Neural cell (in vitro differentiated cells): ENCODE measurements around the gene SLC17A1. TPM values are rescaled to one million over a fixed set of nuclear protein-coding genes. Genes with fewer than 3 reads are reported as not detected.

Experiments used
- H2AFZ ChIP-seq: fragments of 200-600, 300-800 bp; sonication (generic), shearing (Covaris generic); 2 replicates; pipeline ENCODE4 v1.6.0; 2014; ENCODE audit warnings: low read depth, mild to moderate bottlenecking, antibody characterized with exemption, low read length, moderate library complexity
- H3F3A ChIP-seq: fragments of 200-600 bp; shearing (Covaris generic); 2 replicates; pipeline ENCODE4 v1.6.1; 2016; ENCODE audit warnings: mild to moderate bottlenecking, moderate library complexity, mixed read lengths, antibody characterized with exemption, low read length; ENCODE audit not compliant: insufficient read depth, poor library complexity, severe bottlenecking
- H3K27ac ChIP-seq: fragments of 200-600, 300-800 bp; sonication (generic), shearing (Covaris generic); 2 replicates; pipeline ENCODE4 v1.5.1; 2014; ENCODE audit warnings: mild to moderate bottlenecking, low read length, moderate library complexity
- H3K27me3 ChIP-seq: fragments of 300-800, 200-600 bp; sonication (generic), shearing (Covaris generic); 2 replicates; pipeline ENCODE4 v1.6.0; 2014; ENCODE audit warnings: mild to moderate bottlenecking, low read depth, low read length, moderate library complexity; ENCODE audit not compliant: insufficient read depth
- H3K36me3 ChIP-seq: fragments of 300-800, 200-600 bp; sonication (generic), shearing (Covaris generic); 2 replicates; pipeline ENCODE4 v1.5.1; 2014; ENCODE audit warnings: mild to moderate bottlenecking, antibody characterized with exemption, low read length, moderate library complexity; ENCODE audit not compliant: insufficient read depth
- H3K4me2 ChIP-seq: fragments of 300-800, 200-600 bp; sonication (generic), shearing (Covaris generic); 2 replicates; pipeline ENCODE4 v1.6.0; 2014; ENCODE audit warnings: mild to moderate bottlenecking, low read length
- H3K4me3 ChIP-seq: fragments of 300-800, 200-600 bp; sonication (generic), shearing (Covaris generic); 2 replicates; pipeline ENCODE4 v1.5.1; 2014; ENCODE audit warnings: mild to moderate bottlenecking, low read length, moderate library complexity
- H3K79me2 ChIP-seq: fragments of 200-600 bp; shearing (Covaris generic); replicated peaks from 2 replicates; pipeline ENCODE4 v1.6.0; 2014; ENCODE audit warnings: mild to moderate bottlenecking, low read length, moderate library complexity; ENCODE audit not compliant: insufficient read depth
- H3K9ac ChIP-seq: fragments of 300-800, 200-600 bp; sonication (generic), shearing (Covaris generic); 2 replicates; pipeline ENCODE4 v1.6.1; 2016; ENCODE audit warnings: mild to moderate bottlenecking, low read length, mixed read lengths
- H3K9me2 ChIP-seq: fragments of 200-600 bp; shearing (Covaris generic); 2 replicates; pipeline ENCODE4 v1.6.1; 2016; ENCODE audit warnings: mild to moderate bottlenecking, low read length, mixed read lengths; ENCODE audit not compliant: insufficient read depth
- H3K9me3 ChIP-seq: fragments of 200-600, 300-800 bp; sonication (generic), shearing (Covaris generic); 2 replicates; pipeline ENCODE4 v1.6.1; 2016; ENCODE audit warnings: mild to moderate bottlenecking, mixed run types, low read length, moderate library complexity, mixed read lengths
- H4K20me1 ChIP-seq: fragments of 200-600 bp; shearing (Covaris generic); 2 replicates; pipeline ENCODE4 v1.6.1; 2016; ENCODE audit warnings: mild to moderate bottlenecking, mixed run types; ENCODE audit not compliant: insufficient read depth
- EP300 ChIP-seq: fragments of 450-650 bp; conservative IDR thresholded peaks from 2 replicates; pipeline ENCODE4 v1.6.1; 2014; ENCODE audit warnings: antibody characterized with exemption, mild to moderate bottlenecking, moderate library complexity; ENCODE audit not compliant: poor library complexity, severe bottlenecking
- EZH2 ChIP-seq: fragments of 200-600, 300-800 bp; shearing (Covaris generic), sonication (generic); IDR thresholded peaks from 2 replicates; pipeline ENCODE4 v1.6.1; 2014; ENCODE audit warnings: antibody characterized with exemption, low read length, borderline replicate concordance, mild to moderate bottlenecking; ENCODE audit not compliant: insufficient read depth, poor library complexity, severe bottlenecking
- MXI1 ChIP-seq: fragments of 450-650 bp; conservative IDR thresholded peaks from 2 replicates; pipeline ENCODE4 v1.6.1; 2014; ENCODE audit warnings: antibody characterized with exemption, mild to moderate bottlenecking; ENCODE audit not compliant: poor library complexity, severe bottlenecking
- POLR2AphosphoS5 ChIP-seq: IDR thresholded peaks from 2 replicates; pipeline ENCODE4 v1.6.1; 2012
- RAD21 ChIP-seq: fragments of 450-650 bp; conservative IDR thresholded peaks from 2 replicates; pipeline ENCODE4 v1.6.1; 2014; ENCODE audit warnings: antibody characterized with exemption, mild to moderate bottlenecking, moderate library complexity
- REST ChIP-seq: IDR thresholded peaks from 2 replicates; pipeline ENCODE4 v1.6.1; 2012; ENCODE audit warnings: borderline replicate concordance
- SMC3 ChIP-seq: fragments of 450-650 bp; conservative IDR thresholded peaks from 2 replicates; pipeline ENCODE4 v1.6.1; 2014; ENCODE audit warnings: antibody characterized with exemption, mild to moderate bottlenecking, moderate library complexity; ENCODE audit not compliant: poor library complexity
- TAF1 ChIP-seq: IDR thresholded peaks from 2 replicates; pipeline ENCODE4 v1.6.1; 2012; ENCODE audit warnings: low read depth
- polyA plus RNA-seq: library from polyadenylated mRNA; depleted of rRNA; stranded (reverse); fragments of >200 nt; gene quantifications from 2 replicates; pipeline ENCODE4 v1.2.3, GENCODE V29; 2014
- TF ChIP-seq, protein P1 (sequence below): fragments of 450-650 bp; IDR thresholded peaks from 2 replicates; pipeline ENCODE4 v1.5.1; 2014; ENCODE audit warnings: antibody characterized with exemption, mild to moderate bottlenecking, moderate library complexity; ENCODE audit not compliant: poor library complexity, severe bottlenecking

The SLC17A1 gene
- polyA plus RNA-seq, 1 donor from 2014 or later = not detected

GRCh38 chr6:25787428-25787827, 44.4 kb downstream of the SLC17A1 start:
- Histone ChIP-seq H3K9me3 (no peaks in the 10 kb centered on the region), H4K20me1 (no peaks in the 10 kb centered on the region), H3K4me3 (no peak overlapping the region), H3K27ac (no peak overlapping the region), H3K9ac (no peak overlapping the region), H3K36me3 (no peaks in the 10 kb centered on the region), H3K27me3 (no peaks in the 10 kb centered on the region), H3F3A (no peaks in the 10 kb centered on the region), H2AFZ (no peak overlapping the region), H3K79me2 (no peaks in the 10 kb centered on the region), H3K9me2 (no peaks in the 10 kb centered on the region), H3K4me2 (no peak overlapping the region)
- TF ChIP-seq RAD21 = no peak
- no peak for TF ChIP-seq SMC3
- TF ChIP-seq POLR2AphosphoS5 = no peak
- no peak for TF ChIP-seq EP300
- TF ChIP-seq TAF1 = no peak
- no peak for TF ChIP-seq REST
- TF ChIP-seq, protein P1, sequence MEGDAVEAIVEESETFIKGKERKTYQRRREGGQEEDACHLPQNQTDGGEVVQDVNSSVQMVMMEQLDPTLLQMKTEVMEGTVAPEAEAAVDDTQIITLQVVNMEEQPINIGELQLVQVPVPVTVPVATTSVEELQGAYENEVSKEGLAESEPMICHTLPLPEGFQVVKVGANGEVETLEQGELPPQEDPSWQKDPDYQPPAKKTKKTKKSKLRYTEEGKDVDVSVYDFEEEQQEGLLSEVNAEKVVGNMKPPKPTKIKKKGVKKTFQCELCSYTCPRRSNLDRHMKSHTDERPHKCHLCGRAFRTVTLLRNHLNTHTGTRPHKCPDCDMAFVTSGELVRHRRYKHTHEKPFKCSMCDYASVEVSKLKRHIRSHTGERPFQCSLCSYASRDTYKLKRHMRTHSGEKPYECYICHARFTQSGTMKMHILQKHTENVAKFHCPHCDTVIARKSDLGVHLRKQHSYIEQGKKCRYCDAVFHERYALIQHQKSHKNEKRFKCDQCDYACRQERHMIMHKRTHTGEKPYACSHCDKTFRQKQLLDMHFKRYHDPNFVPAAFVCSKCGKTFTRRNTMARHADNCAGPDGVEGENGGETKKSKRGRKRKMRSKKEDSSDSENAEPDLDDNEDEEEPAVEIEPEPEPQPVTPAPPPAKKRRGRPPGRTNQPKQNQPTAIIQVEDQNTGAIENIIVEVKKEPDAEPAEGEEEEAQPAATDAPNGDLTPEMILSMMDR = no peak
- TF ChIP-seq EZH2 = no peak
- TF ChIP-seq MXI1 = no peak

- Histone ChIP-seq H3K27ac (no peak overlapping the region), H3K9ac (no peak overlapping the region)
- no peak for TF ChIP-seq RAD21
- no peak for TF ChIP-seq SMC3
- TF ChIP-seq POLR2AphosphoS5 = no peak
These were observed 50.7 kb downstream of the SLC17A1 start for GRCh38 chr6:25781134-25781533.

More at GRCh38 chr6:25781134-25781533, 50.7 kb downstream of the SLC17A1 start:
- Histone ChIP-seq H3K4me3 (no peak overlapping the region), H3K9me2 (no peaks in the 10 kb centered on the region), H3K9me3 (no peaks in the 10 kb centered on the region), H4K20me1 (no peaks in the 10 kb centered on the region), H3F3A (no peaks in the 10 kb centered on the region), H3K4me2 (no peak overlapping the region), H3K27me3 (no peaks in the 10 kb centered on the region), H2AFZ (no peak overlapping the region), H3K36me3 (no peaks in the 10 kb centered on the region), H3K79me2 (no peaks in the 10 kb centered on the region)
